LoVo (cell line): Measurements from ENCODE around the gene MAP2K3.

Experiments
- DNase-seq: peaks from one replicate; pipeline ENCODE4 v3.0.0-alpha.2; 2016; ENCODE audit warnings: low spot score

Gene MAP2K3

DNA sequence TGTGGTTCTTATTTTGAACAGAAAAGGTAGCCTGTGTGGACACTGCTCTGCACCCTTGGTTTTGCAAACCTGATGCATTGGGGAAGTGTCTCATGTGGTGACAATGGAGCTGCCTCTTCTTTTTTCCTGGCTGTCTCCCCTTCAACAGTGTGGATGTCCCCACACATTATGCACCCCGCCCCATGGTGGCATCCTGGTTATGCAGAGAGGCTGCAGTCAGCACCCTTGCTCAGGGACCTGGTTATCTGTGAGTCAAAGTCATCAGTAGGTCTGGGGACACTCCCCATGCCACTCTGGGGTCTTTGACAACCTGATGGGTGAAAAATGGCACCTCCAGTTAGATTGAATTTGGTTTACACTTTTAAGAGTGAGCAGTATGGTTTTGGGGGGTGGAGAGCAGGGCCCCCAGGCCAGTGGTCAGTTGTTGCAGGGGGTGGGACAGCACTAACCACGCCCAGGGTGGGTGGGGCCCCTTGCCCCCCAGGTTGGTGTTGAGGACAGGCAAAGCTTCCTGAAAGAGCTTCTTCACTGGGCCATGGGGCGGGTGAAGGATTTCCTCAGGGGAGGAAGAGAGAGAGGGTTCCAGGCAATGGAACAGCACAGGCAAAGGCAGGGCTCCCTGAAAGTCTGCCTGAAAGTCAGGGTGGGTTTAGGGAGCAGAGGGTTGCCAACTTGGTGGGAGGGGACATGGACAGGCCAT is 67.0 kb downstream of the MAP2K3 start:
- DNase-seq: no peak

DNA sequence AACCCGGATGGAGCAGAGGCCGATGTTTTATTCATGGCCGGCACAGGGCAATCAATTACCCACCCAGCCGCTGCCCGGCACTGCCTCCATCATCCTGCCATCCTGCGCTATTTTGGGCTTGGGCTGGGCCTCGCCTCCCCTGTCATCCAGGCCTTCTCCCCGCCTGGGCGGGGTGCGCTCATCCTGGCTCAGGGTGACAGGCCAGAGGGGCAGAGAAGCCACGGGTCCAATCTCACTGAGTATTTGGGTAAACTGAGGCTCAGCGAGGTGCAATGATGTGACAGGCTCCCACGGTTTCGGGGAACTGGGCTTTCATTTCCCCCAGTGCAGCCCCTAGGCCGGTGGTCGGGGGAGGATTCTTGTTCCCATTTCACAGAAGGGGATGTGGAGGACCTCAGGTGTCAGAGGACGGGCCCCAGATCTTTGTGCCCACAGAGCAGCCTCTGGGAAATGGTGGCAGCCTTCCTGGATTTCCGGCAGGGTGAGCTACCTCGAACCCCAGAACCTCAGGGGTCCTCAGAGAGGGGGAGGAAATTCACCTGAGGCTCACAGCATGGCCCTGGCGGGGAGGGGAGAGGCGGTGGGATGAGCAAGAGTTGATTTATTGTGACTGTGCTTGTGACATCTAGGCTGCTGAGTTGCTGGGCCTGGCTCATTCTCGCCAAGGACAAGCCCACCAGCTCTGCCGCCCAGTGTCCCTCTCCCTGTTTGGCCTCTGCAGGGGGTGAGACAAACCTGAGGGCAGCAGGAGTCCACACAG is 67.9 kb downstream of the MAP2K3 start:
- no peak for DNase-seq

DNA sequence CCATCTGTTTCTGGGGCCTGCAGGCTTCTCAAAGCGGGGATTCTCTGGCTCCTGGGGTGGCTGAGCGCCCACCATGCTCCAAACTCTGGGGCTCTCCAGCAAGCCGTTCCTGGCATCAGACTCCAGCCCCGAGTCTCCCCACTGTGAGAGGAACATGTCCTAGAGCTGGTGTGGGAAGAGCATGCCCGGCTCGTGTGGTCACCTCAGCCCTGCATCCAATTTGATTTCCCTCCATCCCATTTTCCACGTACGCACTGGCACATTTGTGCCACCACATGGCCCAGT is 68.4 kb downstream of the MAP2K3 start:
- DNase-seq: no peak

DNA sequence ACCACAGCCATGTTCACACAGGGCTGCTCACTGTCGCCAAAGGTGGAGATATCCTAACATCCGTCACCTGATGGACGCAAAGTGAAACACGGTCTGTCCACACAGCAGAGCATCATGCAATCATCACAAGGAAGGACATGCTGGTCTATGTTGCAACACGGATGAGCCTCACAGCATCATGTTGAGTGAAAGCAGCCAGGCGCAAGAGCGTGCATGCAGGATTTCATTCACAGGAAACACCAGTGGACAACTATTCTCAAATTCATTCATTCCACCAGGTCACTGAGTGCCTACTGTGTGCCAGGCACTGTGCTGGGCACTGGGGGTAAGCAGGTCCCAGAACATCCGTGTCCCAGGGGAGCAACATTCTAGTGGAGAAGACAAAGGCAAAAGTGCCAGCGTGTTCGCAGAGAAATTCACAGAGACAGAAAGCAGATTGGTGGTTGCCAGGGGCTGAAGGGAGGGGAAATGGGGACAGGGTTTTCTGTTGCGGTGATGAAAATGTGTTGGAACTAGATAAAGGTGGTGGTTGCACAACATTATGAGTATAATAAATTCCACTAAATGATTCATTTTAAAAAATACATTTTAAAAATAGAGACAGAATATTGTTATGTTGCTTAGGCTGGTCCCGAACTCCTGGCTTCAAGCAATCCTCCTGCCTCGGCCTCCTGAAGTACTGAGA is 69.0 kb downstream of the MAP2K3 start:
- DNase-seq: no peak

DNA sequence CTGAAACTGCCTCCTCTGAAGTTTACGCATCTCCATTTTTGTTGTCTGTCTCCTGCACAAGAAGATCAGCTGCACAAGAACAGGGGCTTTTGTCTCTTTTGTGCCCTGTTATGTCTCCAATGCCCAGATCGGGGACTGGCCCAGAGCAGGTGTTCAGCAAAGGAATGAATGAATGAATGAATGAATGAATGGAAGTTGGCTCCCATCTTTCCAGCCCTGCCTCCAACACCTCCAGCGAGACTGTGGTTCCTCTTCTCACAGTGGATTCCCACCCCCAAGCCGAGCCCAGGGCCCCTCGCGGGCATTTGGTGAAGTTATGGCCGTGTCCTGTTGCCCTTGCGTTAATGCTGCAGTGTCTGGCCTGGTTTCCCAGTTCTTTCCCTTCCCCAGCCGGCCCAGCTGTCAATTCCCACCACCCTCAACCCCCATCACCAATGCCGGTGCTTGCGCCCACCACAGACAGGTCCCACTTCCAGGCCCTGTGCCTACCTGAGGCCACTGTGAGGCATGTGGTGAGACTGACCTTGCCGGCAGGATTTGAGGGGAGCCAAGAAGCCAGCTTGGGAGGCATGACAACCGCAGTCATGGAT is 70.4 kb downstream of the MAP2K3 start:
- no peak for DNase-seq

DNA sequence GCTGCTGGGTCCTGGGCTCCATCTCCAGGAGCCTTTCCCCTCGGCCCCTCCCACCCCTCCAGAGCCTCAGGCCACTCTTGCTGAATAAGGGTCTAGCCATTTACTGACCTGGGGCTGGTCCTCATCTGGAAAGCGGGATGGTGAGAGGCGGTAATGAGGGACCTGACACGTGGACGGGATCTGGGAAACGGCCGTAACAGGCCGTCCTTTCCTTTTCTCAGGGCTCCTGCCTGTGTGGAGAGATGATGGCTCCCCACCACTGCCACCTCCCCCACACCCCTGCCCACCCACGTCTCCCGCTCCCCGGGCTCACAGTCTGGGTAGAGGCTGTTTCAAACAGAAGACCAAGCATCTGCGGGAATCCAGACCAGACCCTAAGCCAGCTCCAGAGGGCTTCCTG is 71.1 kb downstream of the MAP2K3 start:
- DNase-seq: no peak

DNA sequence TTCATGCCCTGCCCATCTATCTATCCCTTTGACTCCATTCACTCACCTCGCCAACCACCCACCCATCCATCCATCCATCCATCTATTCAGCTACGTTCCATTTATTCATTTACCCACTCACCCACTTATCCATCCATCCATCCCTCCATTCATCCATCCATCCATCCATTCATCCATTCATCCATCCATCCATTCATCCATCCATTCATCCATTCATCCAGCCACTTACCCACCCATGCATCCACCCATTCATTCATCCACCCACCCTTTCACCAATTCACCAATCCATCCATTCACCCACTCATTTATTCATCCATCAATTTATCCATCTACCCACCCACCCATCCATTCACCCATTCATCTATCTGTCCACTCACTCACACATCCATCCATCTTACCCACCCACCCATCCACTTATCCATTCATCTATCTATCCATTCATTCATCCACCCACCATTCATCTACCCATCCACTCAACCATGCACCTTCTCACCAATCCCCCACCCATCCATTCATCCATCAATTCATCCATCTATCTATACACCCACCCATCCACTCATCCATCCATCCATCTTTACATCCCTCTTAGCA is 72.1 kb downstream of the MAP2K3 start:
- no peak for DNase-seq

DNA sequence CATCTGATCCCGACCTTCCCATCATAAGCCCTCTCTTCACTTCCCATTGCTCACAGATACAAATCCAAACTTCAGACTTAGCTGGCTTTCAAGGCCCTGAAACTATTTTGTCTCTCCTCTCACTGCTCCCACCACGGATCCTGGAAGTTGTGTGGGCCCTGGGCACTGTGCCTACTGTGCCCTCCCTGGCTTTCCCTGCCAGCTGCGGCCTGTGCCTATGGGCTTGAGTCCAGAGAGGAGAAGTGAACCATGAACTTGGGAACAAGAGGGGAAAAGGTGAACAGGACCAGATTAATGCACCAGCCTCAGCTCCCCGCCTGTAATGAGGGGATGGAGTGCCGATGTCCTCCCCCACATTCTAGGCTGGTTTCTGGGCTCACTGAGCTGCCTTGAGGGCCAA is 72.8 kb downstream of the MAP2K3 start:
- DNase-seq: no peak

DNA sequence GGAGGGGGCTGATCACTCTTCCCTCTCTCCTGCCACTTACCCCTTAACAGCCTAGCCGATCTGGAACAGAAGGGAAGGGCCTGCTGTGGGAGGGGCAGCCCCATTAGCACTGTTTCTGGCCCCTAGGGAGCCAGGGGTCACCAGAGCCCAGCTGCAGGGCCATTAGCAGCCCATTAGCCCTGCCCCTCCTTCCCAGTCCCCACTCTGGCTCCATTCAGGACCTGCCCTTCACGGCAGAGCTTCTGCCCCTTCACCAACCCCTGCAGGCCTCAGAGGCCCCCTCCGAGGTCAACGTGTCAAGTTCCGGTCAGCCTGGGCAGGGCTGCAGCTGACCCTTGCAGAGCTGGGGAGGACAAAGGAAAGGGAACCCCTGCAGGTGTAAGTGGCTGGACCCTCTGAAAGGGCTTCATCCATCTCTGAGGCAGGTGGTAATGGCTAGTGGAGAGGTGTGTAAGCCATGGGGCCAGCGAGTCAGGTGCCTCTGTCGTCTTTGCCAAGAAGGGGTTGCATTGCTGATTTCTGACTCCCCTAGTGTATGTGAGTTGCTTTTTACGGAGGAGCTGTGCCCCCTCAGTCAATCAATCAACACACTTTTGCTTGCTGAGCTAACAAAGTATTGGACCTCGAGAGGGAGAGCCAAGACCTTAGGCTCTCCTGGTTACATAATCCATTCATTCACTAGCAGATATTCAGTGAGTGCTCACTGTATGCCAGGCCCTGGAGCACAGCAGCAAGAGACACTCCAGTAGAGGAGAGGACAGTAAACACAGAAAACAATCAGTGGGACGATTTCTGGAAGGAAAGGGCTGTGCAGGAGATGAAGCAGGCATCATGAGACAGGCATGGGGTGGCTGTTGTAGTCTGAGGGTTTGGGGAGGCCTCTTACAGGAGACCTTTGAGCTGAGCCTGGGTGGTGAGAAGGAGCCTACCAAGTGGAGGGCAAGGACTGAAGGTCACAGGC is 73.5 kb downstream of the MAP2K3 start:
- DNase-seq: no peak

DNA sequence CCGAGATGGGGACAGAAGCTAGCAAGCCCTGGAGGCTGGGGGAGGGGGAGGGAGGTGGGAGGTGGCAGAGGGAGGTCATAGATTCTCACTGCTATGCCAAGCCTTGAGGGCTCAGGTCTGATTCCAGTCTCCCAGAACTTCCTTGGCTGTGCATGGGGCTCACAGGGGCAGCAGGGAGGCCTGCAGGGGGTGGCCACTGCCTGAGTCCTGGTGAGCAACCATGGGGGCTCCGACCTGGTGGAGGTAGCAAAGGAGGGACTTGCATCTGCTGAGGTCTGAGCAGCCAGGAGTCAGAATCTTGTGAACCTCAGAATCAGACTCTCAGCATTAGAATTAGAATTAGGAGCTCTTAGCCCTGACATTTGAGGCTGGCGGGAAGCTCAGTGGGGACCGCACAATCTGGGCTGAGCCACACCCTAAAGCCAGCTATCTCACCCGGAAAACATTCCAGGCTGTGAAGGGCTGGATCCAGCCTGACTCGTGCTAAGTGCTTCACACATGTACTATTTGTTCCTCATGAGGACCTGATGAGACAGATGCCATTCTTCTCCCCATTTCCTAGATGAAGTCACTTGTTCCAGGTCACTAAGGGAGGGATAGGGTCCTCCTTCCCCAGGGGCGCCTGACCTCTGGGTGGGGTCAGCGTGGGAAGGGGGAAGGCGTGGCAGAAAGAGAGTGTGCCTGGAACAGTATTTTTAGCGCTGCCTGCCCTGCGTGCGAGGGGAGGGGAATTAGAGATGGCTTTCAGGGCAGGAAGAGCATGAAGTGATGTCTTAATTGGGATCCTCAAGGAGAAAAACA is 74.4 kb downstream of the MAP2K3 start:
- peak; percentile 47 for DNase-seq

DNA sequence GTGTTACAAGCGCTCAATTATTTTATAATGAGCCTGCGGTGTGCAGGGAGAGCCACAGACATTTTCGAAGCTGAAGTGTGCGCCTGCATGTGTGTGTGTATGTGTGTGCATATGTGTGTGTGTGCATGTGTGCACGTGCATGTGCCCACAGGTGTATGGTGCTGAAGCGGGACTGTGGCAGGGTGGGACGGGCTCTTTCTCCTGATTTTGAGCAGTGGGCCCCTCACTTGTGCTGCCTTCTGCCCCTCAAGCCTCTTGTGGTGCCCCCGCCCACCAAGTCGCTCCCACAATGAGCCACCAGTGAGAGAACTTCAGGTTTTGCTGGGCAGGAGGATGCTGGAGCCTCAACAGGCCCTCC is 75.0 kb downstream of the MAP2K3 start:
- no peak for DNase-seq

DNA sequence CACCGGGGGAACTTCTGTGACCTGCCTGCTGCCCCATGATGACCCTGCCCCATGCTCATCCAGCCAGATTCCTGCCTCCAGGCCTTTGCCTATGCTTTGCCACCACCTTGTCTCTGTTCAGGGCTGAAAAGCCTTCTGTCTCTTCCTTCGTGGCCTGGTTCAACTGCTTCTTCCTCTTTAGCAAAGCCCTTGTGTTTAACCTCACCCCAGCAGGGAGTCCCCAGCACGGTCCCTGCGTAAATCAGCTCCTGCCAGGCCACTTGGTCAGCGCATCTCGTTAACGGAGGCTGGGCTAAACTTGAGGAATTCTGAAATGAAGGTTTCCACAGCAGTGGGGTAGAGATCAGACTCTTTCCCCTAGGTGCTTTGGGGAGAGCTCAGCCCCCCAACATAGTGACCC is 75.5 kb downstream of the MAP2K3 start:
- DNase-seq: no peak

DNA sequence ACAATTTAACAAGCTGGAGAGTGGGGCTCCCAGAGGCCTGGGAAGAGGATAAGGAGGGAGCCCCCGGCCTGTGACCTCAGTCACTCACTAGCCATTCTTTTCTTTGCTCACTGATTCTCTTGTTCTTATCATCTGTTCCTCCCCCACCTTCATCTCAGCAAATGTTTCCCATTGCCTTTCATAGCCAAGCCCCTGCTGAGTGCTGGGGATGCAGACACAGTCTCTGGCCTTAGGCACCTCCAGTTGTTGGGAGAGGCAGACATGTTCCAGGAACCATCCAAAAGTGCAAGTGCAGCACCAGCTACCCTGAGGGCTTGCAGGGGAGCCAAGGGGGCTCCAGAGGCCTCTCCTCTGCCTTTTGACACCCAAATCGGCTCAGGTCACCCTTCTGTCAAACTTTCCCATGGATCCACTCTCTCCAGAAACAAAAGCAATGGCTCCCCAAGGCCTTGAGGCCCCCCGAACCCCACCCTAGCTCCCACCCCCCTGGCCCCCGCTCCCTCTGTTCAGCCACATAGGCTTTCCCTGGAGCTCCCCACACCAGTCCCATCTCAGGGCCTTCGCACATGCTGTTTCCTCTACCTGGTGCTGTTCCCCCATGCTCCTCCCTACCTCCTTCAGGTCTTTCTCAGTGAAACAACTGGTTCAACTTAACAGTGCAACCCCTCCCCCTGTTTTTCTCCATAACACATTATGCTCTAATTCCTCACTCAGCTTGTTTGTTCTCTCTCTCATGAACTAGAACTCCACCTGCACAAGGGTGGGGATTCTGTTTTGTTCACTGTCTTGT is 76.7 kb downstream of the MAP2K3 start:
- no peak for DNase-seq

DNA sequence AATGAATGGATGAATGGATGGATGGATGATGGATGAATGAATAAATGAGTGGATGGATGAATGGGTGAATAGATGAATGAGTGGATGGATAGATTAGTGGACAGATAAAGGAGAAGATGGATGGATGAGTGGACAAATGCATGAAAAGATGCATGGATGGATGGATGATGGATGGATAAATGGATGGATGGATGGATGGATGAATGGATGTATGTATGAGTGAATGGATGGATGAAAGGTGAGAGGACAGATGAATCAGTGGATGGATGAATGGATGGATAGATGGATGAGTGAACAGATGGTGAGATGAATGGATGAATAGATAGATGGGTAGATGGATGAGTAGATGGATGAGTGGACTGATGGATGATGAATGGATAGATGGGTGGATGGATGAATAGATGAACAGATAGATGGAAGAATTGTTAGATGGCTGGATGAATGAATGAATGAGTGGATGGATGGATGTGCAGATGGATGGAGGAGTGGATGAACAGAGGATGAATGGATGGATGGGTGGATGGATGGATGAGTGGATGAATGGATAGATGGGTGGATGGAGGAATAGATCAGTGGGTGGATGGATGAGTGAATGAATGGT is 77.9 kb downstream of the MAP2K3 start:
- no peak for DNase-seq

DNA sequence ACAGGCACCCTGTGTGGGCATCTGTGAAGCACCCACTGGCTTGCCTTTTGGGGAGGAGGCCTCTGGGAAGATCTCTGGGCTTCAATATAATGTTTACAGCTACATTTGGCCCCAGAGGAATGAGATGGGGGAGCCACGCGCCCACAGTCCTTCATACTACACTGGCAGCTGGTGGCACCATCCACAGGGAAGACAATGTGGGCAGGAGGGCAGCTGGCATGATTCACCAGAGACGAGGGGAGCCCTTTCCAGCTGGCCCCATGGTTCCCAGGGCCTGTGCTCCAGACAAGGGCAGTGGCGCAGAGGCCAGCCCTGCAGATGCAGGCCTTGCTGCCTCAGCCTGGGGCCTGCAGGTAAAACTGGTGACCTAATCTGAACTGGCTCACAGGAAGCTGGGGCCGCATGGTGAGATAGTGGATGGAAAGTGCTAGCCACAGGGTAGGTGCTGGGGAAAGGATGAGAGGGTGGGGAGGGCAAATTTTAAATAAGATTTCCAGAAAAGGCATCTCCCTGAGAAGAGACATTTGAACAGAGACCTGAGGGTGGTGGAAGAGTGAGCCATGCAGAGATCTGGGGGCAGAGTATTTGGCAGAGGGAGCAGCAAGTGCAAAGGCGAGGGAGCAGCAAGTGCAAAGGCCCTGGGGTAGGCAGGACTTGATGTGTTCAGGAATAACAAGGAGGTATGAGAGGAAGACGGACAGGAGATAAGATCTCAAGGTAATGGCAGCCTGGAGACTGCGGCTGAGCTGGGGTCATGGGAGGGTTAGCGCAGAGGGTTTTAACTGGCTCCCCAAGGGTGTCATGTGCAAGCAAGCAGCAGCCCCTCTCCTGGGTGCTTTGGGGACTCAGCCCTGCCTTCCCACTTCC is 79.5 kb downstream of the MAP2K3 start:
- DNase-seq: no peak
